HepG2 (cell line): Measurements from ENCODE around the gene EPB41L4A. TPM values are rescaled to one million over a fixed set of nuclear protein-coding genes. Genes with fewer than 3 reads are reported as not detected.

ENCODE experiments used
- ATAC-seq: fragments of 200-7000 bp; cut with Tn5 transposase; 3 replicates; pipeline ENCODE4 v1.9.1; 2020; ENCODE audit warnings: mild to moderate bottlenecking, moderate library complexity
- BruUV-seq: library from RNA; stranded (reverse); fragments of 400-500 nt; replicated peaks from 2 replicates; lab custom pipeline; 2021; lab: Mats Ljungman, UMichigan
- CTCF ChIA-PET: fragments of 300-600 bp; formaldehyde crosslinking; extraction: SDS; loops from one replicate; lab custom pipeline; 2021; ENCODE audit warnings: low total read pairs, inconsistent platforms, low intra/inter-chr PET ratio; lab: Yijun Ruan, JAX
- POLR2A ChIA-PET: fragments of 350-600 bp; sonication (Branson Sonifier 250); formaldehyde crosslinking; loops from one replicate; lab custom pipeline; 2020; ENCODE audit warnings: antibody characterized with exemption, inconsistent platforms; lab: Yijun Ruan, JAX
- DNase-seq: peaks from one replicate; pipeline ENCODE4 v3.0.0-alpha.2; 2015; ENCODE audit warnings: low spot score
- FAIRE-seq: peaks from 3 replicates; lab custom pipeline; 2011; peaks lifted over from hg19 to GRCh38; lab: Jason Lieb, UNC
- H2AFZ ChIP-seq: one replicate; pipeline ENCODE4 v1.6.1; 2011; ENCODE audit warnings: low read length, inconsistent platforms
- H3K27ac ChIP-seq: fragments of 300-600 bp; 3 replicates; pipeline ENCODE4 v1.8.0; 2011; ENCODE audit warnings: mixed run types, mild to moderate bottlenecking, mixed read lengths, low read length, inconsistent platforms; ENCODE audit not compliant: insufficient read depth; ENCODE audit errors: extremely low read length
- H3K27me3 ChIP-seq, 2 experiments: fragments of 200-600 bp in 1 of 2; 2 replicates in 1 of 2; 3 replicates in 1 of 2; pipeline versions ENCODE4 v1.6.0 to v1.8.0; 2011; ENCODE audit warnings: low read length in 2 of 2, mild to moderate bottlenecking in 2 of 2, moderate library complexity in 2 of 2, inconsistent platforms in 1 of 2; ENCODE audit not compliant: insufficient read depth in 2 of 2, control insufficient read depth in 1 of 2
- H3K36me3 ChIP-seq, 2 experiments: fragments of 200-600 bp in 1 of 2; replicated peaks in 1 of 2; 2 replicates in 1 of 2; 3 replicates in 1 of 2; pipeline versions ENCODE4 v1.5.1 to v1.8.0; 2011; ENCODE audit warnings: low read length in 2 of 2, inconsistent platforms in 1 of 2; ENCODE audit not compliant: insufficient read depth in 2 of 2, control insufficient read depth in 1 of 2
- H3K4me1 ChIP-seq: 2 replicates; pipeline ENCODE4 v1.5.1; 2012; ENCODE audit warnings: low read length, inconsistent platforms; ENCODE audit not compliant: insufficient read depth
- H3K4me2 ChIP-seq: 2 replicates; pipeline ENCODE4 v1.6.0; 2011; ENCODE audit warnings: low read depth, low read length, inconsistent platforms
- H3K4me3 ChIP-seq, 3 experiments: fragments of 200-600 bp in 1 of 3; sonication (generic), shearing (Covaris generic) in 1 of 3; replicated peaks in 1 of 3; 2 replicates each; pipeline ENCODE4 v1.5.1; 2011 to 2016; ENCODE audit warnings: low read length in 3 of 3, inconsistent platforms in 2 of 3, low read depth in 2 of 3, mild to moderate bottlenecking in 2 of 3, control low read depth in 1 of 3, mixed read lengths in 1 of 3; ENCODE audit not compliant: insufficient read depth in 1 of 3
- H3K79me2 ChIP-seq: one replicate; pipeline ENCODE4 v1.6.1; 2011; ENCODE audit warnings: low read length, inconsistent platforms; ENCODE audit not compliant: insufficient read depth
- H3K9ac ChIP-seq: 2 replicates; pipeline ENCODE4 v1.6.0; 2011; ENCODE audit warnings: mild to moderate bottlenecking, low read depth, low read length, inconsistent platforms; ENCODE audit not compliant: insufficient read depth
- H3K9me3 ChIP-seq: 2 replicates; pipeline ENCODE4 v1.5.1; 2012; ENCODE audit warnings: mild to moderate bottlenecking, low read length
- H4K20me1 ChIP-seq: 2 replicates; pipeline ENCODE4 v1.6.0; 2011; ENCODE audit warnings: inconsistent platforms, mild to moderate bottlenecking, low read length, moderate library complexity; ENCODE audit not compliant: insufficient read depth
- ATF1 ChIP-seq: IDR thresholded peaks from 2 replicates; pipeline ENCODE4 v1.6.1; 2016; ENCODE audit warnings: mild to moderate bottlenecking, control low read depth
- ETV6 ChIP-seq: sonication (generic); formaldehyde crosslinking; conservative IDR thresholded peaks from 2 replicates; pipeline ENCODE4 v1.4.0; 2020; ENCODE audit warnings: missing genetic modification reagents
- FOXM1 ChIP-seq: sonication (generic); formaldehyde crosslinking; IDR thresholded peaks from 2 replicates; pipeline ENCODE4 v1.5.0; 2020; ENCODE audit warnings: missing genetic modification reagents
- NAIF1 ChIP-seq: sonication (generic); formaldehyde crosslinking; IDR thresholded peaks from 2 replicates; pipeline ENCODE4 v1.5.0; 2020; ENCODE audit warnings: mild to moderate bottlenecking, missing genetic modification reagents, borderline replicate concordance
- NKX3-1 ChIP-seq: sonication (generic); formaldehyde crosslinking; IDR thresholded peaks from 2 replicates; pipeline ENCODE4 v1.5.0; 2020; ENCODE audit warnings: missing genetic modification reagents
- RXRA ChIP-seq: sonication (generic); formaldehyde crosslinking; IDR thresholded peaks from 2 replicates; pipeline ENCODE4 v1.5.1; 2020; ENCODE audit warnings: missing genetic modification reagents
- TCF7L2 ChIP-seq: IDR thresholded peaks from 2 replicates; pipeline ENCODE4 v1.6.1; 2011; ENCODE audit warnings: mild to moderate bottlenecking, low read depth, low read length, moderate library complexity
- TEAD3 ChIP-seq: optimal IDR thresholded peaks from 2 replicates; pipeline ENCODE3; 2016; ENCODE audit warnings: borderline replicate concordance
- TFDP1 ChIP-seq: IDR thresholded peaks from 2 replicates; pipeline ENCODE4 v1.6.1; 2016; ENCODE audit warnings: missing compliant biosample characterization, missing genetic modification reagents, borderline replicate concordance
- ZNF235 ChIP-seq: sonication (generic); formaldehyde crosslinking; IDR thresholded peaks from 2 replicates; pipeline ENCODE4 v1.8.1; 2023; ENCODE audit warnings: mild to moderate bottlenecking, missing genetic modification reagents, borderline replicate concordance
- ZNF510 ChIP-seq: sonication (generic); formaldehyde crosslinking; IDR thresholded peaks from 2 replicates; pipeline ENCODE4 v1.4.0; 2020; ENCODE audit warnings: low read depth, mild to moderate bottlenecking, missing genetic modification reagents
- ZNF530 ChIP-seq: sonication (generic); formaldehyde crosslinking; IDR thresholded peaks from 2 replicates; pipeline ENCODE4 v1.5.0; 2020; ENCODE audit warnings: low read depth, mild to moderate bottlenecking, missing genetic modification reagents
- ZNF619 ChIP-seq: sonication (generic); formaldehyde crosslinking; IDR thresholded peaks from 2 replicates; pipeline ENCODE4 v1.4.0; 2020; ENCODE audit warnings: mild to moderate bottlenecking, missing genetic modification reagents
- ZNF839 ChIP-seq: sonication (generic); formaldehyde crosslinking; IDR thresholded peaks from 2 replicates; pipeline ENCODE4 v1.4.0; 2020; ENCODE audit warnings: missing genetic modification reagents, mild to moderate bottlenecking, borderline replicate concordance
- WGBS: methylation state at CpG from one replicate; pipeline ENCODE4 v1.1.6; 2017; ENCODE audit warnings: low lambda C conversion rate; 5-methylcytosine and 5-hydroxymethylcytosine counted together
- in situ Hi-C: cut with HindIII; loops from 2 replicates; pipeline ENCODE4 v1.10.0; 2017; ENCODE audit warnings: low pct_unique_long_range_greater_than_20kb; ENCODE audit not compliant: extremely low pct_ligation_motif_present
- intact Hi-C: fragments of 100-400 bp; cut with micrococcal nuclease; formaldehyde crosslinking; loops from one replicate; pipeline ENCODE4 v1.10.0; 2022; ENCODE audit not compliant: unreplicated experiment
- polyA plus RNA-seq, 8 experiments: library from polyadenylated mRNA; depleted of rRNA in 3 of 8; stranded (reverse) in 7 of 8; unstranded in 1 of 8; fragments of >200 nt; fragmentation: Illumina TruSeq in 4 of 8; extraction: Trizol in 4 of 8; gene quantifications; 2 replicates each; pipeline versions ENCODE4 v1.2.1 to v1.2.3, GENCODE V29; 2011 to 2016; ENCODE audit warnings: low read depth in 4 of 8, missing spikeins in 1 of 8, mixed read lengths in 1 of 8; ENCODE audit not compliant: insufficient read depth in 1 of 8
- total RNA-seq, 5 experiments: library from RNA; depleted of rRNA; stranded (reverse); fragments of >200 nt; fragmentation: Illumina TruSeq; extraction: Trizol; gene quantifications; 2 replicates each; pipeline ENCODE4 v1.2.3, GENCODE V29; 2016; ENCODE audit warnings: low read depth in 1 of 5

EPB41L4A gene
- total and polyA plus RNA-seq, 2 of the 13 experiments (the other 11 are each of a cell fraction or from before 2014, with no cell fraction given): 0.07 TPM; not detected in 1

- ATAC-seq (no peak), FAIRE-seq (no peak), DNase-seq (no peak)
- H3K36me3 ChIP-seq: no peaks in the 10 kb centered on the region
- H3K27me3 ChIP-seq: peaks cover 1 to 4% of the 10 kb centered on the region in 2 experiments; a peak in 1 of 5 replicates
- ChIA-PET CTCF (no interaction called here), POLR2A (no interaction called here)
- H3K9me3 ChIP-seq: no peaks in the 10 kb centered on the region
- 24% methylated on average over 5 of the region's 5 CpGs for WGBS
- H3K79me2 ChIP-seq: no peaks in the 10 kb centered on the region
- in situ Hi-C loops: no loop called here
- no peak overlapping the region for H3K4me2 ChIP-seq
- intact Hi-C loops: no loop called here
- BruUV-seq: no TSS peak
- no peak overlapping the region for H3K4me3 ChIP-seq
- H3K27ac ChIP-seq: no peak overlapping the region
- no peaks in the 10 kb centered on the region for H3K4me1 ChIP-seq
- H4K20me1 ChIP-seq: no peaks in the 10 kb centered on the region
- TF ChIP-seq ZNF235 (CRISPR knock-in tag) (no peak), NKX3-1 (CRISPR knock-in tag) (no peak), ZNF510 (CRISPR knock-in tag) (no peak), FOXM1 (CRISPR knock-in tag) (no peak), ZNF530 (CRISPR knock-in tag) (no peak), RXRA (CRISPR knock-in tag) (no peak), ATF1 (CRISPR knock-in tag) (no peak), ZNF619 (CRISPR knock-in tag) (no peak), NAIF1 (CRISPR knock-in tag) (no peak), TEAD3 (CRISPR knock-in tag) (no peak), ETV6 (CRISPR knock-in tag) (no peak), TFDP1 (CRISPR knock-in tag) (no peak), TCF7L2 (no peak), ZNF839 (CRISPR knock-in tag) (no peak)
- H2AFZ ChIP-seq: no peak overlapping the region
- H3K9ac ChIP-seq: no peak overlapping the region
Measured at GRCh38 chr5:112245656-112246055, 173.4 kb downstream of the EPB41L4A start.
